Kidney tubule cell (primary cell): ENCODE data around the gene KSR2.
"Not testable (repeated sequence)": the region's sequence is repeated elsewhere in the genome, so short reads cannot be mapped to it uniquely, and the experiment has no call there.

Experiments
- DNase-seq: peaks from one replicate; pipeline ENCODE4 v3.0.0-alpha.2; 2018; ENCODE audit warnings: low spot score

The KSR2 gene

DNA sequence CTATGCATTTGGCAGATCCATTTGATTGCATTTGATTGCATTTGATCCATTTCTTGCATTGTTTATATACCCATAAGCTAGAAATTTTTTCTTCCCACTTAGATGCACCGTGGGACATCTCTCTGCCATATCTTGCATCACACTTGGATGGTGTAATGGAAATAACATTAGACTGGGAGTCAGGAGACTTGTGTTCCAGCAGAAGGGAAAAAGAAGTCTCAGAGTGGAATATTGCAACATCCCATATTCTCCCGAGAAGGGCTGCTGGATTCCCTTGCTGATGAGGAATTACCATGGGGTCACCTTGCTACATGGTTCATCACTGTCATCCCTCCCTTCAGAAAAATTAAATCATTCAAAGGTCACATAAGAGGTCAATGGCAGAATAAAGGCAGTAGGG lies 78.1 kb downstream of the KSR2 start:
- no peak for DNase-seq

DNA sequence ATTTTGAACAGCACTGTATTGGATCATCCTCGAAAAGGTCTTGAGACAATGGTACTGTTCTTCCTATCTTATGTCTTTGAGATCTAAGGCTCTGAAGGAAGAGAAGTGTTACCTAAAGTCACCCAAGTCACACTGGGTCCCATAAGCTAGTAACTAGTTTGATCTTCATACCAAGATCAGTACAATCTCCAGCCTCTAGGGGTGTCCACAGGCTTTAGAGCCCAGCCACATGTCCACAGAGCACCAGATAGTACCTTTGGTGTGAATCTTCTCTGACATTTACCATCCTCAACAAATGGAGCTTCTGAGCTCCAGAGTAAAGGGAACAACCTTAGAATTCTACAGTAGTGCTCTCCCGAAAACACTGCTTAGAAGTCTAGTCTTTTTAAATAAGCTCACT lies 78.7 kb downstream of the KSR2 start:
- DNase-seq, result no peak

DNA sequence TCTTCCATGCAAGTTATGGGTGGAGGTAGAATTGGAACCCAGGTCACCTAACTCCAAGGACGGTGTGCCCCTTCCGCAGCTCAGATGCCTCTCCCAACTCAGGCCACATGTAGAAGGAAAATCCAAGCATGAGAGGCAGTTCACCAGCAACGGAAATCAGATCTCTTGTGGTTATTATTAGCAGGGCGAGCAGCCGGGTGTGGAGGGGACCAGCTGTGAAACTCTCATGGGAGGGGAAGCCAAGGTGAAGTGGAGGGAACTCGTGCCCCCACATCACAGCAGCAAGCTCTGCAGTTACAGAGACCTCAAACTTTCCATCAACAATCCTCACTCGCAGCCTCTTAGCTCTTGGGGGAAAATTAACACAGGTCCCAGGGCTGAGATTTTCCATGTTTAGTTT lies 79.7 kb downstream of the KSR2 start:
- DNase-seq, result no peak

DNA sequence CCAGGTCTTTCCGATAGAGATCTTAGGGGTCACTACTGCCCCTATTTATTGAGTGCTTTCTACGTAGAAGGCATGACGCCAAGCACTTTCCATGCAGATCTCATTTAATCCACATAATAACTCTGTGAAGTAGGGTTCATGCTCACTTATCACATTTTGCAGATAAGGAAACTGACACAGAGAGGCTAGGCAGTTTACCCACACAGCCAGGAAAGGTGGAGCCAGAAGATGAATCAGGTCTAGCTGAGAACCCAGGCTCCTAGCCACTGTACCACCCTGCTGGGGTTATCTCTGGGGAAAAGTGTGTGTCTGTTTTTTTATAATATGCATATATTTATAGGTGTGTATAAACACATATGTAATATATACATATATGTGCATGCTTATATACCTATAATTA lies 83.6 kb downstream of the KSR2 start:
- DNase-seq, result no peak

DNA sequence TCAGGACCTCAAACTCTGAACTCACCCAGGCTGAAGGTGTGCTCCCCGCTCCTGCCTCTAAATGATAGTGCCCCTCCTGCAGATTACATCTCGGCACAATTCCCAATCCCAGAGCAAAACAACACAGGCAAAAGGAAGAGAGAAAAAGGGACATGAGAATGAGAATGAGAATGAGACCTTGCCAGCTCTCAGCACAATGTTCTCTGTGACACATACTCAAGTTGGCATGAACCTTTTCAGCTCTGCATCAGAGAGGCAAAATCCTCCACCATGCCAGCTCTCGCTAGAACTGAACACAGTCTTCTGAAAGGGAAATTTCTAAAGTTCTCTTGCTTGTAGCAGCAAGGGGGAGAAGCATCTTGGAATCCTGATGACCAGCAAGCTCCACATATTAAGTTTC lies 84.6 kb downstream of the KSR2 start:
- no peak for DNase-seq

DNA sequence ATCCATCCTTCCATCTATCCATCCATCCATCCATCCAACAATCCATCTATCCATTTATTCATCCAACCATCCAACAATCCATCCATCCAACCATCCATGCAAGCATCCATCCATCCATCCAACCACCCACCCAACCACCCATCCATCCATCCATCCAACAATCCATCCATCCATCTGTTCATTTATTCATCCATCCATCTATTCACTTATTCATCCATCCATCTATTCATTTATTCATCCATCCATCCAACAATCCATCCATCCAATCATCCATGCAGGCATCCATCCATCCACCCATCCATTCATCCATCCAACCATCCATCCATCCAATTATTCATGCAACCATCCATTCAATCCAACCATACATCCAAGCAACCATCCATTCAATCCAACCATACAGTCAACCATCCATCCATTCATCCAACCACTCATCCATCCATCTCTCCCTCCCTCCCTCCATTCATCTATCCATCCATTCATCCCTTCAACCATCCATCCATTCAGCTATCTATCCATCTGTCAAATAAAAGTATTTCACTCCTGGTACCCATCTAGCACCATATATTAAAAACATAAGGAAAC lies 86.1 kb downstream of the KSR2 start:
- no peak for DNase-seq

DNA sequence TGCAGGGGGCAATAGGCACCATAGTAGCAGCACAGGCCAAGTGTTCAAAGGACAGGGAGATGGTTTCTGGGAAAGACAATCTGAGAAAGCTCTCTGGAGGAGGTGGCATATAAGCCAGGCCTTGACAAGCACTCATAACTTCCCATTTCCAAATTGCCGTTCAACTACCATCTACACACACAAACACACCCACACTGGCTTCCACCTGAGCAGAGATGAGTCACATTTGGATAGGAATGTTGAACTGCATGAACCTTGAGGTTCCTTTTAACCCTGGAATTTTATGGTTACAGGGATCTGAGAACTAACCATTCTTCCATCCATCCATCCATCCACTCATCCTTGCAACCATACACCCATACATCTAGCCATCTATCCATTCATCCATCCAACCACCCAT lies 86.6 kb downstream of the KSR2 start:
- peak; percentile 42 for DNase-seq

DNA sequence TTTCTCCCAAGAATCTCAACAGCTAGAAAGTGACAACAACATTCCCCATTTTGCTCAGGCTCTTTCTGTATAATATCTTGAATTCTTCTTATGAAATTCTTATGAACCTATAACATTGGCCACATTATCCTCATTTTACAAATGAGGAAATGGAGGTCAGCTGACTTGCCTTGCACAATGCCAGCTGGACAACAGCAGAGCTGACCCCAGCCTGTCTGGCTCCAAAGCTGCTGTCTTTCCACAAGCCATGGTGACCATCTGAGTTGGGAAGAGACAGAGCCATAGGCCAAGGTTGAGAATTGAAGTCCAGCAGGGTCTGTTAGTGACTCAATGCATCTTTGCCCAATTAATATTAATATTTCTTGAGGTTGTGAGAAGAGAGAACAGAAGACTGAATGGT lies 87.3 kb downstream of the KSR2 start:
- DNase-seq, result no peak

DNA sequence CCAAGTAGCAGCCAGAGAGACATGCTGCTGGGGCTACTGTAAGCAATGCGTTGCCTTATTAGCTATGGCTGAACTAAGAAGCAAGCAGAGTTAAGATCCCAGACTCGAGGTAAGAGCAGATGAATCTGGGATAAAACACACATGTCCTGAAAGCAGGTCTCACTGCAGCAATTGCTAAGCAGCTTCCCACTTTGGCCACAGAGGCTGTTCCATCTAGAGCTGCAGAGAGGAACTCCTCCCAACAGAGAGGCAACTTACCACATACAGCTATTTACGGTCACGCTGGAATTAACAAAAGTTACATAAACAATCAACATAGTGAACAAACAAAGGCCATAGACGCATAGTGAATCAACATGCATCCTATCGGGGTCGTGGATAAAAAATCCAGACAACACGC lies 90.2 kb downstream of the KSR2 start:
- DNase-seq, result no peak

DNA sequence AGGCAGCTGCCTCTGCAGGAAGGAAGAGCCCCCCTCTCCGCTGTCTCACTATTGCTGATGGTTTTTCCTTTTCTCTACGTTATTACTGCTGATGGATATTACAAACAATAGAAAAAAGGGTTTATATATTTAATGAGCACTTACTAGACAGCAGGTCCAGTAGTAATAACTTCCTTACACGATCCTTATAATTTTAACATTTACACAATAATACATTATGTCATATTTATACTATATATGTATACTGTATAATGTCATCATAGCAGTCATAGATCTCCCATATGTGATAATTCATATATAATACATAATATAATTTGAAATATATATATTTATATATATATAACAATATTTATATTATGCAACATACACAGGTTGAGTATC lies 92.4 kb downstream of the KSR2 start:
- no peak for DNase-seq

DNA sequence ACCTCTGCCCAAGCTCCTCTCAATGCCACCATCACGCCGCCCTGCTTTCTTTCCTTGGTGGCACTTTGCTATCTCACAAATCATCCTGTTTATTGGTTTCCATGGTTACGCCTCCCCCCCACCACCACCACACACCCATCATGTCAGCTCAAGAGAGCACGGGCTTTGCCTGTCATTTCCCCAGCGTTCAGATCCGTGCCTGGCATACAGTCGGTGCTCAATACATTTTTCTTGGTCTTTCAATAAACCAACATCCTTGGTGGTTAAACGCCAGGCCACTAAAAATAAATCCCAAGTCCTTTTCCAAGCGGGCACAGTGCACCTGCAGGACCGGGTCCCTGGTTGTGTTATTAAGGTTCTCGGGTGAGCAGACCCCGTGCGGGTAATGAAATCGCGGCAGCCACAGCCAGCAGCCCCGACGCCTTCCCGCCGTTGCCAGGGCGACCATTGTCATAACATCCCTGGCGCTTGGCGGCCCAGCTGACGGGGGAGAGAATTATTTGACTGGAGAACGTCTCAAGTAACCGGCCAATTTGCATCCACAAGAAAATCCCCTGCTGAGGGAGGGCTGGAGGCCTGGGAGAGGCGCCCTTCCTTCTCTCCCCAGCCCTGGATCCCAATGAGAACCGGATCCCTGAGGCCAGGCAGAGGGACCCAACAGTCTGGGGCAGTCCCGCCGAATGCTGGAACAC lies 92.9 kb downstream of the KSR2 start:
- DNase-seq, result peak; percentile 41

DNA sequence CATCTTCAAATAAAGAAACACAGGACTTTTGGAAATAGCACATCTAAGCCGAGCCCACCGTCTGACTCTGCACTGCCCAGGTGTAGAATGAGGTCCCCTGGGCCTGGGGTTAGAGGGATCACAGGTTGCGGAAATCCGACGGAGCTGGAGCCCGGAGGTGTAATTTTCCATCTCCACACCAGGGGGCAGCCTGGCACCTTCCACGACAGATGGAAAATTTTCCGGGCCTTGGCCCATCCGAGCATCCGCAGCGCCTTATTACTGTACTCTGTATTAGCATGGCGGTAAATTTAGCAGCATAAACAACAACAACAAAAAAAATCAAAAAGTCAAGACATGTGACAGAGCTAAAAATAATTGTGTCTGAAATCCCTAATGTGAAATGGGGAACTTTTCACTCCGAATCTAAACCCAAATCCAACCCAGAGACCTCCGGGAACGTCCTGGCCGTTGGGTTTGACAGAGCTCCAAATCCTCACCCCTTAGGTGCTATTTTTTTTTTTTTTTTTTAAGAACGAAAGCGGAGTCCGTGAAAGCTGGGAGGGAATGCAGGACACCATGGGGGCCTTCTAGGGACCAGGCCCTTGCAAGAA lies 93.9 kb downstream of the KSR2 start:
- DNase-seq, result peak; percentile 69

DNA sequence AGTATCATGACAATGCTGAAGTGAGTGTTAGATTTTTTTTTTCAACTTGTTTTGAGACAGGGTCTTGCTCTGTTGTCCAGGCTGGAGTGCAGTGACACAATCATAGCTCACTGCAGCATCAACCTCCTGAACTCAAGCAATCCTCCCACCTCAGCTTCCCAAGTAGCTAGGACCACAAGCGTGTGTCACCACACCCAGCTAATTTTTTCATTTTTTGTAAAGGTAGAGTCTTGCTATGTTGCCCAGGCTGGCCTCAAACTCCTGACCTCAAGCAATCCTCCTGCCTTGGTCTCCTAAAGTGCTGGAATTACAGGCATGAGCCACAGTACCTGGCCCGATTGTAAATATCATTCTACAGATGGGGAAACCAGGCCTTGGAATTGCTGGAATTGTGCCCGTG lies 94.6 kb downstream of the KSR2 start:
- DNase-seq, result not testable (repeated sequence)

DNA sequence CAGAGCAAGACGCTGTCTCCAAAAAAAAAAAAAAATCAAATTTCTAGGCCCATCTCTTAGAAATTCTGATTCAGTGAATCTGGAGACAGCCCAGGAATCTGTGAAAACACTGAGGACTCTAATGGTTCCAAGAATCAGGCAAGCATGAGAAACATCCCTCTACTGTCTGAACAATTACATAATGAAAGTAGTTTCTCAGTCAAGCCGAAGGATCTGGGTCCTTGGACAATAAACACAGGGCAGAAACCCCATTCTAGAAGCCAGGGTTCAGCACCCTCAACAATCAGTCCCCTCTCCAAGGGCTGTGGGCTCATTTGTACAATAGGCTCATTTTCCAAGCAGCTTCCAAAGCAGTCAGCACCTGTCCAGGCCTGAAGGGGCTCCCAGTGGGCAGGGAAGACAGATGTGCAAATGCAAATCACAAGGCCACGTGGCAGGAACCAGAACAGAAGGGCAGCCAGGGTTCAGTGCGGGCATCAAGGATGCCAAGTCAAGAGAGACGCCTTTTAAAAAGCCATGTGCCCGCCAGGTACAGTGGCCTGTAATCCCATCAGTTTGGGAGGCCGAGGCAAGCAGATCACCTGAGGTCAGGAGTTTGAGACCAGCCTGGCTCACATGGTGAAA lies 96.1 kb downstream of the KSR2 start:
- DNase-seq, result no peak

DNA sequence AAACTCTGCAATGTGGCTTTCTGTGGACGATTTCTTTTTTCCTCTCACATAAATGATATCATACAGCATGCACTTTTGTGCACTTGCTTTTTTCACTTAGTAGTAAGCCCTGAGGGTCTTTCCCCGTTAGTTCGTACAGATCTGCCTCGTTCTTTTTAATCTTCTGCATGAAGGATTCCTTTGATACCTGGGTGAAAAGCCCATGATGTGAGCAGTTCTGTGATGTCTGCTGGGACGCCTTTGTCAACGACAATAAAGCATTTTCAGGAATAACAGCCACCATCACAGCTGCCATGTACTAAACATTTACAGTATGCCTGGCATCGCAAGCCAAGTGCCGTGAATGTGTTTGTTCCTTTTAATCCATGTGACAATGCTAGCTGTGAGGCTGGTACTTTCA lies 99.2 kb downstream of the KSR2 start:
- DNase-seq, result no peak

DNA sequence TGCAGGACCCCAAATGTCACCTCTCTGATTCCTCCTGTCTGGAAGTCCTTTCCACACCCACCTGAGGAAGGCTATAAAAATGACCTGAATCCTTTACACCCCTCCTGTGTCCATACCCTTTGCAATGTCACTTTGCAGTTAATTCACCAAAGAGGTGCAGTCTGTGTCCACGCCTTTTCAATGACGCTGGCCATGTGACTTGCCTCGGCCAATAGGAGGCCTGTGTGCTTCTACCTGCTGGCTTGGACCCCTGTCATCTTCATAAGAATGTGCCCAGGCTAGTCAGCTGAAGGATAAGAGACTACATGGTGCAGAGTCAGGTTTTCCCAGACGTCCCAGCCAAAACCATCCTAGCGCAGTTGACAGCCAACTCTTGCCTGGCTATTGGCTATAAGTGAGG lies 101.4 kb downstream of the KSR2 start:
- DNase-seq, result no peak

DNA sequence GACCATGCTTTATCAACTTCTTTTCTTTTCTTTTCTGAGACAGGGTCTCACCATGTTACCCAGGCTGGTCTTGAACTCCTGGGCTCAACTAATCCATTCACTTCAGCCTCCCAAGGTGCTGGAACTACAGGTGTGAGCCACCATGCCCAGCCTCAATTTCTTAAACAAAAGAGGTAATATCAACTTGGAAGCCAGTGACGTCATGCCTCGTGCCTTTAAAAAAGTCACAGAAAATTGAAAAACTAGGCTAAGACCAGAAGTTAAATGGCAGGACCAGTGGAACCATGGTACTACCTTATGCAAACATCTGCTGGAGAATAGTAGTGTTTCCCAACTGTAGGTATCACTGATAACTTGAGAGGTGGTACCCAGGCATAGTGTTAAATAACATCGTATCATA lies 103.3 kb downstream of the KSR2 start:
- no peak for DNase-seq

DNA sequence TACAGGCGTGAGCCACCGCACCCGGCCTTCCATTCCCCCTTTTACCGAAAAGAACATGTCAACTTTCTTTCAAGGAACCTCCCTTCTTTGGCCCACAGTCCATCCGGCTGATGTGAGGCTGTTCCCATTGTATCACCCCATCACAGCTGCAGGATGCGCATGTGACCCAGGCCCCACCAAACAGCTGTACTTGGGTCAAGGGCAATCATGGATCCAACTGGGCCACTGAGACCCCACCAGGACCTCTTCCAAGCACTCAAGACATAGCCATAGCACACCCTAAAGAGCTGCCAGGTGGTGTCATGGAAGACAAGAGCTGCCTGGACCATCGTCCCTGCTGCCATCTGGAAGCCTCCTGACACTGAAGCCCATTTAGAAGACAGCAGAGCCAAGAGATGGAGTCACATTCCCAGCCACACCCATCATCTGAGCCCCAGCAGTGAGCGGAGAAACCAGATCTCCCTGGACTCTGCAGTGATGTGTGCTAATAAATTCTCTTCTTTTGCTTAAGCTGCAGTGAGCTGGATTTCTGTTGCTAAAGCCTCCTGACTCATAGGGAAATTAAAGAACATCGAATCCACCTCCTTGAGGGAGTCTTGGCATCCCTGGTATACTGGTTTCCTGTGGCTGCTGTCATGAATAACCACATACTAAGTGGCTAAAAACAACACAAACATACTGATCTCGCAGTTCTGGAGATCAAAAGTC lies 105.6 kb downstream of the KSR2 start:
- DNase-seq, result no peak

DNA sequence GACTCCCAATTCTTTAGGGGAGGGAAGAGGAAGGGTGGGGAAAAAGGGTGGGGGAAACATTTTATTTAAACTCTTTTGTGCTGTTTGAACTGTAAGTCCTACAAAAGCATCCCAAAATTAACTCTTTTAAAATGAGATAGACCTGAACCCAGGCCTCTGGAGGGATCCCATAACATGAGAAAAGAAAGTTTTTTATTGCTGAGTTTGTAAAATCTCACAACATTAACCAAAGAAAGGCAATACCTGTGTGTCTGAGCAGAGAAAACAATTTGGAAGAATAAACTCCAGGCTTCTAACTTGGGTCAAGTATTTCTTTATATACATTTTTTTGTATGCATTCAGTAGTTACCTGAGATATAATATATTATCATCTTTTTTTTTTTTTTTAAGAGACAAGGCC lies 107.1 kb downstream of the KSR2 start:
- no peak for DNase-seq

DNA sequence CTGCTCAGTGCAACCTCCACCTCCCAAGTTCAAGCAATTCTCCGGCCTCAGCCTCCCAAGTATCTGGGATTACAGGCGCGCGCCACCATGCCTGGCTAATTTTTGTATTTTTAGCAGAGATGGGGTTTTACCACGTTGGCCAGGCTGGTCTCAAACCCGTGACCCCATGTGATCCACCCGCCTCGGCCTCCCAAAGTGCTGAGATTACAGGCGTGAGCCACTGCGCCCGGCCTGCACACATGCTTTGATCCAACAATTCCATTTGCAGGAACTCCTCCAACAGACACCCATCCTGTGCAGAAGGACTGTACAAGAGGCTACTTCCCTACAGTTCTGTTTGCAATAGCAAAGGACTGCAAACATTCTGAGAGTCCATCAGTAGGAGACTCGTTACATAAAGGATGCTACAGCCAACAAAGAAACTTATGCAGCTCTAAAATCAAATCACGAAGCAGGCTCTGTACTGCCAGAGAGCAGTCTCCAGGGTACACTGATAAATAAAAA lies 108.0 kb downstream of the KSR2 start:
- not testable (repeated sequence) for DNase-seq

DNA sequence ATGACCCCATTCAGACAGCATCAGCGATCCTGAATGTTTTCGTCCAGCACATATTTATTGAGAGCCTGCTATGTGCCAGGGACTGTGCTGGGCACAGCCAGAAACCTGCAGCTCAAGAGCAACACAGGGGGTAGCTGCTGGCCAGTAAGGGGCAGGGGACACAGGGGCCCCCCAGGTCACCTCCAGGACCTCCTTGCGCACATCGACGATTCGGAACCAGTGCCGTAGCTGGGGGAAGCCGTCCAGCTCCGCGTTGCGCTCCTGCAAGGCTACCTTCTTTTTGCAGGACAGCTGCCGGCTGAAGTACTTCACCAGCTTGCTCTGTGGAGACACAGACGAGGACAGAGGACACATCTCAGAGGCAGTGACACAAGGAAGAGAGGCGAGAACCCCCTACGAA lies 108.7 kb downstream of the KSR2 start:
- DNase-seq, result no peak
